Esophagus squamous epithelium (tissue), 4 donors: Measurements from ENCODE around the gene SMIM41.

Source experiments
- POLR2A ChIP-seq, 4 donors: fragments of 450-650 bp; IDR thresholded peaks; one replicate each; pipeline ENCODE4 v1.6.1; 2017; ENCODE audit warnings: antibody characterized with exemption in 4 of 4, mild to moderate bottlenecking in 4 of 4, moderate library complexity in 3 of 4
- TF ChIP-seq, protein P1 (sequence below), 6 experiments: fragments of 450-650 bp in 4 of 6; fragments of 200-600 bp in 2 of 6; sonication (generic) in 2 of 6; IDR thresholded peaks; one replicate each; pipeline ENCODE4 v1.5.1; 2016 to 2019; ENCODE audit warnings: antibody characterized with exemption in 6 of 6, mild to moderate bottlenecking in 4 of 6, moderate library complexity in 4 of 6

DNA sequence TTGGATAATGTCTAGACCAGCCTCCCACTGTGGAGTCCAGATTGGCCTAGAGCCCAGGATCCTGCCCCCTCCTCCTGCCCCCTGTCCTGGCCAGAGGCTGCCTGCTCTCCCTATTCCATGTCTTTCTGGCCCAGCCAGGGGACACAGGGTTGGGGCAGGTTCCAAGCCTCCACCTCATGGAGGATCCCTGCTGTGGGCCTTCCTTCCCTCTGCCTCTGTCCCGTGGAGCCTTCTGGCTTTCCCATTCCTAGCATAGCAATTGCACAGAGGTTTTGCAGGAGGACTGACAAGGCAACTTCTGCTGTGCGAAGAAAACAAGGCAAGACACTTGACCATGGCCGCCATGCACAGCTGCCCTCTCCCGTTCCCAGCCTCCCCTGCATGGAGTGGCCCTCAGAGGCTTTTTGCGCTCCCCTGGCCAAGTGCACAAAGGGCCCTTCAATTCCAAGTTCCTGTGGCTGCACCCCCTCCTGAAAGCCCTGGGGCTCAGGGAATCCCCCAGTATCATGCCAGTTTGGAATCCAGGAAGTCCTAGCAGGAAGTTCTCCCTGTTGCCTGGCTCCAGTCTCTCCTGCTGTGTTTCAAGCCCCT lies 70.2 kb downstream of the SMIM41 start:
- TF ChIP-seq, protein P1, sequence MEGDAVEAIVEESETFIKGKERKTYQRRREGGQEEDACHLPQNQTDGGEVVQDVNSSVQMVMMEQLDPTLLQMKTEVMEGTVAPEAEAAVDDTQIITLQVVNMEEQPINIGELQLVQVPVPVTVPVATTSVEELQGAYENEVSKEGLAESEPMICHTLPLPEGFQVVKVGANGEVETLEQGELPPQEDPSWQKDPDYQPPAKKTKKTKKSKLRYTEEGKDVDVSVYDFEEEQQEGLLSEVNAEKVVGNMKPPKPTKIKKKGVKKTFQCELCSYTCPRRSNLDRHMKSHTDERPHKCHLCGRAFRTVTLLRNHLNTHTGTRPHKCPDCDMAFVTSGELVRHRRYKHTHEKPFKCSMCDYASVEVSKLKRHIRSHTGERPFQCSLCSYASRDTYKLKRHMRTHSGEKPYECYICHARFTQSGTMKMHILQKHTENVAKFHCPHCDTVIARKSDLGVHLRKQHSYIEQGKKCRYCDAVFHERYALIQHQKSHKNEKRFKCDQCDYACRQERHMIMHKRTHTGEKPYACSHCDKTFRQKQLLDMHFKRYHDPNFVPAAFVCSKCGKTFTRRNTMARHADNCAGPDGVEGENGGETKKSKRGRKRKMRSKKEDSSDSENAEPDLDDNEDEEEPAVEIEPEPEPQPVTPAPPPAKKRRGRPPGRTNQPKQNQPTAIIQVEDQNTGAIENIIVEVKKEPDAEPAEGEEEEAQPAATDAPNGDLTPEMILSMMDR (IDR thresholded peaks at IDR 0.05): no peak
- TF ChIP-seq POLR2A (IDR thresholded peaks at IDR 0.05): no peak
